Liver (tissue), 3 donors: Measurements from ENCODE around the gene SH2D6.
"Not testable (repeated sequence)": the region's sequence is repeated elsewhere in the genome, so short reads cannot be mapped to it uniquely, and the experiment has no call there.

Experiments used
- ATF3 ChIP-seq: IDR thresholded peaks from 2 replicates; pipeline ENCODE4 v1.6.1; 2016; ENCODE audit warnings: antibody characterized with exemption
- CTCF ChIP-seq: fragments of 150-350 bp; IDR thresholded peaks from 2 replicates; pipeline ENCODE4 v1.5.1; 2017; ENCODE audit warnings: improper control_type of control experiment, low read depth, low read length; ENCODE audit not compliant: missing input control
- FOXA1 ChIP-seq: IDR thresholded peaks from 2 replicates; pipeline ENCODE4 v1.6.1; 2016; ENCODE audit warnings: antibody characterized with exemption
- GABPA ChIP-seq, 2 donors: IDR thresholded peaks in 1 of 2; conservative IDR thresholded peaks in 1 of 2; 2 replicates each; pipeline ENCODE4 v1.6.1; 2016; ENCODE audit warnings: antibody characterized with exemption in 2 of 2, mild to moderate bottlenecking in 1 of 2, moderate library complexity in 1 of 2
- MAX ChIP-seq: IDR thresholded peaks from 2 replicates; pipeline ENCODE4 v1.6.1; 2016; ENCODE audit warnings: antibody characterized with exemption
- RAD21 ChIP-seq, 2 donors: IDR thresholded peaks; 2 replicates each; pipeline ENCODE4 v1.6.1; 2016; ENCODE audit warnings: antibody characterized with exemption in 2 of 2, mild to moderate bottlenecking in 2 of 2
- REST ChIP-seq: IDR thresholded peaks from 2 replicates; pipeline ENCODE4 v1.6.1; 2016; ENCODE audit warnings: antibody characterized with exemption, mild to moderate bottlenecking
- TAF1 ChIP-seq: conservative IDR thresholded peaks from 2 replicates; pipeline ENCODE4 v1.6.1; 2016; ENCODE audit warnings: antibody characterized with exemption, mild to moderate bottlenecking
- YY1 ChIP-seq: IDR thresholded peaks from 2 replicates; pipeline ENCODE4 v1.6.1; 2016; ENCODE audit warnings: antibody characterized with exemption, mild to moderate bottlenecking
- donor health status: healthy.
- donor health status: healthy.

GRCh38 chr2:85439569-85439968 lies 21.1 kb downstream of the SH2D6 start:
- TF ChIP-seq CTCF; YY1; RAD21 (IDR thresholded peaks at IDR 0.05); REST; MAX; GABPA (IDR thresholded peaks at IDR 0.05 in 1 of 2, conservative IDR thresholded peaks at IDR 0.05 in 1 of 2); FOXA1; ATF3; TAF1: not testable (repeated sequence)
